Endothelial cell of umbilical vein (primary cell): ENCODE data around the gene STARD5. TPM values are rescaled to one million over a fixed set of nuclear protein-coding genes. Genes with fewer than 3 reads are reported as not detected.

Experiments used
- BruUV-seq: library from RNA; stranded (reverse); fragments of 400-500 nt; replicated peaks from 2 replicates; lab custom pipeline; 2021; lab: Mats Ljungman, UMichigan
- CTCF ChIA-PET: fragments of 300-600, 350-600 bp; sonication (Branson Sonifier 250); formaldehyde crosslinking; loops from one replicate; lab custom pipeline; 2021; ENCODE audit warnings: antibody characterized with exemption, inconsistent platforms; lab: Charles Lee
- POLR2A ChIA-PET: fragments of 300-600, 350-600 bp; sonication (Branson Sonifier 250); formaldehyde crosslinking; loops from one replicate; lab custom pipeline; 2021; ENCODE audit warnings: antibody characterized with exemption, inconsistent platforms; lab: Charles Lee
- DNase-seq: peaks from one replicate; pipeline ENCODE4 v3.0.0-alpha.2; 2011; ENCODE audit warnings: low read depth, low spot score
- FAIRE-seq: peaks from 2 replicates; lab custom pipeline; 2011; peaks lifted over from hg19 to GRCh38; lab: Jason Lieb, UNC
- H2AFZ ChIP-seq: 2 replicates; pipeline ENCODE4 v1.6.0; 2012; ENCODE audit warnings: low read depth, low read length, control low read depth, inconsistent platforms
- H3K27ac ChIP-seq: 2 replicates; pipeline ENCODE4 v1.5.1; 2011; ENCODE audit warnings: low read depth, mild to moderate bottlenecking, control low read depth, low read length, moderate library complexity; ENCODE audit not compliant: insufficient read depth
- H3K27me3 ChIP-seq, 2 experiments: 2 replicates each; pipeline versions ENCODE4 v1.6.0 to v1.6.1; 2011; ENCODE audit warnings: low read length in 2 of 2, mixed read lengths in 1 of 2; ENCODE audit not compliant: control insufficient read depth in 2 of 2, insufficient read depth in 2 of 2
- H3K36me3 ChIP-seq, 2 experiments: 2 replicates in 1 of 2; 3 replicates in 1 of 2; pipeline ENCODE4 v1.5.1; 2011; ENCODE audit warnings: low read length in 2 of 2, mild to moderate bottlenecking in 1 of 2, moderate library complexity in 1 of 2; ENCODE audit not compliant: control insufficient read depth in 2 of 2, insufficient read depth in 2 of 2; ENCODE audit errors: extremely low read depth in 1 of 2
- H3K4me1 ChIP-seq: 3 replicates; pipeline ENCODE4 v1.5.1; 2011; ENCODE audit warnings: mild to moderate bottlenecking, low read length; ENCODE audit not compliant: control insufficient read depth, insufficient read depth; ENCODE audit errors: extremely low read depth
- H3K4me2 ChIP-seq: 2 replicates; pipeline ENCODE4 v1.6.1; 2011; ENCODE audit warnings: low read length, control low read depth, mixed read lengths; ENCODE audit not compliant: insufficient read depth
- H3K4me3 ChIP-seq, 3 experiments: fragments of 200-600 bp in 1 of 3; sonication (generic), shearing (Covaris generic) in 1 of 3; replicated peaks in 1 of 3; 2 replicates each; pipeline ENCODE4 v1.5.1; 2011 to 2016; ENCODE audit warnings: control low read depth in 3 of 3, low read length in 3 of 3, mild to moderate bottlenecking in 2 of 3, inconsistent platforms in 1 of 3, low read depth in 1 of 3, moderate library complexity in 1 of 3; ENCODE audit not compliant: insufficient read depth in 1 of 3
- H3K79me2 ChIP-seq: 2 replicates; pipeline ENCODE4 v1.6.0; 2012; ENCODE audit warnings: low read length, inconsistent platforms; ENCODE audit not compliant: control insufficient read depth, insufficient read depth
- H3K9ac ChIP-seq: replicated peaks from 2 replicates; pipeline ENCODE3; 2011; ENCODE audit warnings: low read length, control low read depth; ENCODE audit not compliant: insufficient read depth; ENCODE audit errors: extremely low read depth
- H3K9me1 ChIP-seq: replicated peaks from 3 replicates; pipeline ENCODE4 v1.6.0; 2011; ENCODE audit warnings: mild to moderate bottlenecking, low read length; ENCODE audit not compliant: control insufficient read depth, insufficient read depth; ENCODE audit errors: extremely low read depth
- H3K9me3 ChIP-seq: replicated peaks from 2 replicates; pipeline ENCODE4 v1.5.1; 2012; ENCODE audit warnings: low read length, inconsistent platforms; ENCODE audit not compliant: control insufficient read depth, insufficient read depth
- H4K20me1 ChIP-seq: replicated peaks from 2 replicates; pipeline ENCODE3; 2011; ENCODE audit warnings: mild to moderate bottlenecking, low read length; ENCODE audit not compliant: control insufficient read depth, insufficient read depth; ENCODE audit errors: extremely low read depth
- CTCF ChIP-seq, 2 donors: IDR thresholded peaks; 1 replicate in 1 of 2; 2 replicates in 1 of 2; pipeline ENCODE4 v1.5.1; 2011; ENCODE audit warnings: low read length in 2 of 2, mild to moderate bottlenecking in 2 of 2, moderate library complexity in 2 of 2, control low read depth in 1 of 2, inconsistent platforms in 1 of 2, low read depth in 1 of 2; ENCODE audit not compliant: insufficient read depth in 1 of 2; ENCODE audit errors: extremely low read depth in 1 of 2
- EZH2 ChIP-seq: IDR thresholded peaks from 2 replicates; pipeline ENCODE4 v1.6.1; 2012; ENCODE audit warnings: borderline replicate concordance, low read depth, mild to moderate bottlenecking, moderate library complexity, low read length, inconsistent platforms; ENCODE audit not compliant: severe bottlenecking
- FOS ChIP-seq: IDR thresholded peaks from 2 replicates; pipeline ENCODE4 v1.6.1; 2011; ENCODE audit warnings: mild to moderate bottlenecking, low read length, moderate library complexity, borderline replicate concordance; ENCODE audit not compliant: insufficient read depth
- GATA2 ChIP-seq: IDR thresholded peaks from 2 replicates; pipeline ENCODE4 v1.7.0; 2011; ENCODE audit warnings: low read depth, mild to moderate bottlenecking, moderate library complexity, mixed read lengths, low read length; ENCODE audit not compliant: insufficient read length, insufficient read depth
- JUN ChIP-seq: IDR thresholded peaks from 2 replicates; pipeline ENCODE4 v1.6.1; 2011; ENCODE audit warnings: borderline replicate concordance, low read depth; ENCODE audit not compliant: insufficient read length, insufficient read depth
- MAX ChIP-seq: IDR thresholded peaks from 2 replicates; pipeline ENCODE4 v1.6.1; 2011; ENCODE audit not compliant: insufficient read depth, insufficient read length
- MYC ChIP-seq: IDR thresholded peaks from one replicate; pipeline ENCODE4 v1.6.1; 2011; ENCODE audit warnings: mild to moderate bottlenecking, low read depth, low read length
- POLR2A ChIP-seq: IDR thresholded peaks from 2 replicates; pipeline ENCODE4 v1.6.1; 2012; ENCODE audit warnings: low read depth, mild to moderate bottlenecking, control low read depth, low read length
- POLR2AphosphoS5 ChIP-seq: IDR thresholded peaks from 2 replicates; pipeline ENCODE4 v1.6.1; 2012; ENCODE audit warnings: low read depth, mild to moderate bottlenecking, control low read depth, low read length, moderate library complexity; ENCODE audit not compliant: insufficient read depth
- dilution Hi-C: fragments of 300-500 bp; cut with MboI; formaldehyde crosslinking; loops from one replicate; pipeline ENCODE4 v1.15.0; 2019; ENCODE audit warnings: low sequenced_read_pairs; ENCODE audit not compliant: extremely low pct_ligation_motif_present
- intact Hi-C: fragments of 100-400 bp; cut with micrococcal nuclease; formaldehyde crosslinking; loops from one replicate; pipeline ENCODE4 v1.10.0; 2022
- polyA plus RNA-seq, 4 experiments: library from polyadenylated mRNA; depleted of rRNA in 3 of 4; stranded (reverse) in 3 of 4; unstranded in 1 of 4; fragments of >200 nt; gene quantifications; 2 replicates each; pipeline versions ENCODE4 v1.2.1 to v1.2.3, GENCODE V29; 2011 to 2012; ENCODE audit warnings: missing spikeins in 1 of 4
- total RNA-seq: library from RNA; stranded (reverse); gene quantifications from 2 replicates; pipeline ENCODE4 v1.2.3, GENCODE V29; 2021

STARD5 gene
- total and polyA plus RNA-seq, 2 donors (not counting 3 experiments of a cell fraction or from before 2014, with no cell fraction given) = 2.2 to 3.0 TPM

- FAIRE-seq (no peak), DNase-seq (no peak)
- peak; percentile 20 for TF ChIP-seq JUN
- no peak for TF ChIP-seq MYC
- ChIA-PET POLR2A (no interaction called here), CTCF (no interaction called here)
- H2AFZ ChIP-seq = no peak overlapping the region
- intact Hi-C loops = no loop called here
- H3K4me2 ChIP-seq = no peak overlapping the region
- H3K4me1 ChIP-seq = no peaks in the 10 kb centered on the region
- no peaks in the 10 kb centered on the region for H3K9me3 ChIP-seq
- no peak overlapping the region for H3K9ac ChIP-seq
- H3K9me1 ChIP-seq = no peaks in the 10 kb centered on the region
- H3K79me2 ChIP-seq = no peaks in the 10 kb centered on the region
- dilution Hi-C loops = no loop called here
- BruUV-seq = no TSS peak
- no peak overlapping the region for H3K4me3 ChIP-seq
- no peak overlapping the region for H3K27ac ChIP-seq
- no peaks in the 10 kb centered on the region for H3K36me3 ChIP-seq
- H4K20me1 ChIP-seq = no peaks in the 10 kb centered on the region
- no peaks in the 10 kb centered on the region for H3K27me3 ChIP-seq
Measured at GRCh38 chr15:81346611-81347010, 22.7 kb upstream of the STARD5 start.

- intact Hi-C loops (no loop called here), dilution Hi-C loops (no loop called here)
- H3K4me3 ChIP-seq = no peak overlapping the region
Measured at GRCh38 chr15:81343371-81343770, 19.4 kb upstream of the STARD5 start.

More at GRCh38 chr15:81343371-81343770, 19.4 kb upstream of the STARD5 start:
- TF ChIP-seq MAX (no peak), MYC (no peak), POLR2AphosphoS5 (no peak), EZH2 (no peak), GATA2 (no peak), FOS (no peak), POLR2A (no peak), JUN (no peak), CTCF (IDR thresholded peaks at IDR 0.05; ENCODE audit: extremely low read depth in 1 of 2, insufficient read depth in 1 of 2, low read depth in 1 of 2, low read length in 2 of 2) (no peak)
- Histone ChIP-seq H3K27ac (no peak overlapping the region), H3K9ac (no peak overlapping the region), H3K4me1 (peaks cover 3% of the 10 kb centered on the region), H3K27me3 (peaks cover 3 to 6% of the 10 kb centered on the region in 2 experiments), H3K9me3 (no peaks in the 10 kb centered on the region), H2AFZ (no peak overlapping the region), H3K79me2 (no peaks in the 10 kb centered on the region), H4K20me1 (no peaks in the 10 kb centered on the region), H3K9me1 (no peaks in the 10 kb centered on the region), H3K4me2 (no peak overlapping the region), H3K36me3 (no peaks in the 10 kb centered on the region)
- FAIRE-seq (no peak), DNase-seq (no peak)
- ChIA-PET CTCF (interaction anchor here (1.0 to 1.6 kb wide), 2 partner anchors 75 to 77 kb away, joined by 3 read pairs; no protein-coding TSS in a partner anchor), POLR2A (no interaction called here)
- no TSS peak for BruUV-seq
